ENCODE results near the gene ILF2. TPM values are rescaled to one million over a fixed set of nuclear protein-coding genes. Genes with fewer than 3 reads are reported as not detected.
A peak's percentile ranks its signal among the peaks of the same experiment; 100 is the strongest.

Gene ILF2
- total and polyA plus RNA-seq, 4 donors: 46.7 to 133 (median 111) TPM

DNA sequence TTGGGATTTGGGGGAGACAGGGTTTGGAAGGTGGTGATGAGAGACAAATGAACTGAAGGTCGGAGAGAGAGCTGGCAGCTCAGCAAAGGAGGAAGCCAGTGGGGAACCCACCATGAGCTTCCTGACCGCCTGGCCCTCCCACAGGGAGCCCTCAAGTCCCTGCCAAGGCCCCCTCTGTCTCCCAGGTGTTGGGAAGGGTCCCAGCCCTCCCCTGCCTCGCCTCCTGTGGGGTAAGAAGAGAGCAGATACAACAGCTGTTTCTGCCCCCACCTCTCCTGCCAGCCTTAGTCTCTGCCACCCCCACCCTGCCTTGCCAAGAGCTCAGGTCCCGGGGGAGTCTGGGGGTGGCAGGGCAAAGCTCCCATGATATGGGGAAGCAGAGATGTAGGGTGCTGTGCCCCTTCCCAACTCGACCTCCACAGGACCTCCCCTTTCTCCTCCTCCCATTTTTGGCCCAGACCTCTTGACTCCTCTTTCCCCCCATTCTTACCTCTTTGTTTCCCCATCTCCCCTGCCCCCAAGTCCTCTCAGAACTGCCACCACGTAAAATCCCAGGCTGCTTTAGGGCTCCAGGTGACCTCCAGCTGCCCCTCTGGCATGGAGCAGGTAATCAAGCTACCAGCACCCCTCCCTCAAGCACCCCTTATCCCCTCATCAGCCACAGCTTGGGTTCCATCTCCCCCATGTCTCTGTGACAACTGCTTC, 42.0 kb downstream of the ILF2 start:
- DNase-seq (no peak), ATAC-seq (ENCODE audit: insufficient read depth, low FRiP score) (no peak)
- Histone ChIP-seq H3K9ac (ENCODE audit: insufficient read depth in 1 of 2, low read length in 2 of 2) (no peak overlapping the region), H3K27ac (ENCODE audit: low read depth in 1 of 2, low read length in 1 of 2) (peak overlapping the region in 1 of 2 donors; percentile 21), H3K4me1 (ENCODE audit: control insufficient read depth in 5 of 5, insufficient read depth in 5 of 5, low read length in 5 of 5) (peaks cover 9 to 33% (median 21%) of the 10 kb centered on the region in 5 donors), H3K9me3 (ENCODE audit: control insufficient read depth in 4 of 4, insufficient read depth in 3 of 4, low read length in 3 of 4) (no peaks in the 10 kb centered on the region), H3K36me3 (ENCODE audit: control insufficient read depth in 4 of 4, insufficient read depth in 4 of 4, low read length in 4 of 4) (peaks cover 0 to 4% (median 1%) of the 10 kb centered on the region in 4 donors), H3K4me3 (no peak overlapping the region), H3K27me3 (ENCODE audit: control insufficient read depth in 3 of 3, insufficient read depth in 3 of 3, low read length in 2 of 3) (no peaks in the 10 kb centered on the region)
- TF ChIP-seq, protein P1, sequence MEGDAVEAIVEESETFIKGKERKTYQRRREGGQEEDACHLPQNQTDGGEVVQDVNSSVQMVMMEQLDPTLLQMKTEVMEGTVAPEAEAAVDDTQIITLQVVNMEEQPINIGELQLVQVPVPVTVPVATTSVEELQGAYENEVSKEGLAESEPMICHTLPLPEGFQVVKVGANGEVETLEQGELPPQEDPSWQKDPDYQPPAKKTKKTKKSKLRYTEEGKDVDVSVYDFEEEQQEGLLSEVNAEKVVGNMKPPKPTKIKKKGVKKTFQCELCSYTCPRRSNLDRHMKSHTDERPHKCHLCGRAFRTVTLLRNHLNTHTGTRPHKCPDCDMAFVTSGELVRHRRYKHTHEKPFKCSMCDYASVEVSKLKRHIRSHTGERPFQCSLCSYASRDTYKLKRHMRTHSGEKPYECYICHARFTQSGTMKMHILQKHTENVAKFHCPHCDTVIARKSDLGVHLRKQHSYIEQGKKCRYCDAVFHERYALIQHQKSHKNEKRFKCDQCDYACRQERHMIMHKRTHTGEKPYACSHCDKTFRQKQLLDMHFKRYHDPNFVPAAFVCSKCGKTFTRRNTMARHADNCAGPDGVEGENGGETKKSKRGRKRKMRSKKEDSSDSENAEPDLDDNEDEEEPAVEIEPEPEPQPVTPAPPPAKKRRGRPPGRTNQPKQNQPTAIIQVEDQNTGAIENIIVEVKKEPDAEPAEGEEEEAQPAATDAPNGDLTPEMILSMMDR (IDR thresholded peaks at IDR 0.05; ENCODE audit: control extremely low read depth, extremely low read depth): no peak
- WGBS, 2 donors: 75 to 77% methylated on average over 6 of the region's 6 CpGs

DNA sequence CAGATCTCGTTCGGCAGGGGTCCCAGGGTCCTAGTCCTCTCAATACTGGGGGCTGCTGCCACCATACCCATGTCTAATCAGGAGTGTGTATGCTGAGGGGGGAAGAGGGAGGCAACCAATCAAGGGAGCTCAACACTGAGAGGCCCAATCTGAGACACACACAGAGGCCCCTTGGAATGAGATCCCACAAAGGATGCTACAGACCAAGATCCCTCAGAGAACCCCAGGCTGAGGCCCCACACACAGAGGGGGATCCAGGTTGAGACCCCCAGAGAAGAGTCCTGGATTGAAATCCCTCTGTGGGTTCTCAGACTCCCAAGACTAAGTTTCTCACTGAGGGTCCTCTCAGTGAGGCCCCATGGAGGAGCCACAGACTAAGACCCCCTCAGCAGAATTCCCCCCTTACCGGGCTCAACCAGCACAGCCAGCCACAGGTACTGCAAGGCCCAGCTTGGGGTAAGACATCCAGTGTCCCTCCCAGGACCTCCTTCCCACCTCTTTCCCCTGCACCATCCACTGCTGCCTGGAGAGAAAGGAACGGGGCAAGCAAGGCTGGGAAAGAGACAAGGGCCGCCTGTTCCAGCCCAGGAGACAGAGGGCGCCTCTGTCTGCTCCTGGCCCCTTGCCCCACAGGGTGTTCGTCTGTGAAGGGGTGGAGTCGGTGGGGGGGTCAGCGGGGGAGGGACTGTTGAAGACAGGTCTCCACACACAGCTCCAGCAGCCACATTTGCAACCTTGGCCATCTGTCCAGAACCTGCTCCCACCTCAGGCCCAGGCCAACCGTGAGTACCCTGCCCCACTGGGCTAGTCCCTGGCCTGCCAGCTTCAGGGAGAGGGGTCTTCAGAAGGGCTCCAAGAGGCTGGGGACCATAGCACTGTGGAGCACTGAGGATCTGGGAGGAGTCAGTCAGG, 42.8 kb downstream of the ILF2 start, which contains the start of gene S100A1:
Gene S100A1 (plus strand): TSS at position 720 of the 912 bp plus-strand sequence. CDS start 2,088 bp downstream, outside the sequence.
- peak within 1 kb of the TSS; percentile 17 for H3K4me3 ChIP-seq
- peak within 1 kb of the TSS; percentile 7 to 93 for H3K9ac ChIP-seq (ENCODE audit: insufficient read depth in 1 of 2, low read length in 2 of 2)
- H3K4me1 ChIP-seq (ENCODE audit: control insufficient read depth in 5 of 5, insufficient read depth in 5 of 5, low read length in 5 of 5): peaks cover 9 to 33% (median 21%) of the 10 kb centered on the region in 5 donors
- 64 to 77% methylated on average over 10 of the region's 10 CpGs for WGBS, 2 donors
- ATAC-seq (ENCODE audit: insufficient read depth, low FRiP score): no peak
- TF ChIP-seq, protein P1 (IDR thresholded peaks at IDR 0.05; ENCODE audit: control extremely low read depth, extremely low read depth): no peak
- no peaks in the 10 kb centered on the region for H3K27me3 ChIP-seq (ENCODE audit: control insufficient read depth in 3 of 3, insufficient read depth in 3 of 3, low read length in 2 of 3)
- peaks cover 0 to 4% (median 1%) of the 10 kb centered on the region in 4 donors for H3K36me3 ChIP-seq (ENCODE audit: control insufficient read depth in 4 of 4, insufficient read depth in 4 of 4, low read length in 4 of 4)
- H3K27ac ChIP-seq (ENCODE audit: low read depth in 1 of 2, low read length in 1 of 2): peak within 1 kb of the TSS; percentile 88 to 95
- DNase-seq: no peak
- no peaks in the 10 kb centered on the region for H3K9me3 ChIP-seq (ENCODE audit: control insufficient read depth in 4 of 4, insufficient read depth in 3 of 4, low read length in 3 of 4)

DNA sequence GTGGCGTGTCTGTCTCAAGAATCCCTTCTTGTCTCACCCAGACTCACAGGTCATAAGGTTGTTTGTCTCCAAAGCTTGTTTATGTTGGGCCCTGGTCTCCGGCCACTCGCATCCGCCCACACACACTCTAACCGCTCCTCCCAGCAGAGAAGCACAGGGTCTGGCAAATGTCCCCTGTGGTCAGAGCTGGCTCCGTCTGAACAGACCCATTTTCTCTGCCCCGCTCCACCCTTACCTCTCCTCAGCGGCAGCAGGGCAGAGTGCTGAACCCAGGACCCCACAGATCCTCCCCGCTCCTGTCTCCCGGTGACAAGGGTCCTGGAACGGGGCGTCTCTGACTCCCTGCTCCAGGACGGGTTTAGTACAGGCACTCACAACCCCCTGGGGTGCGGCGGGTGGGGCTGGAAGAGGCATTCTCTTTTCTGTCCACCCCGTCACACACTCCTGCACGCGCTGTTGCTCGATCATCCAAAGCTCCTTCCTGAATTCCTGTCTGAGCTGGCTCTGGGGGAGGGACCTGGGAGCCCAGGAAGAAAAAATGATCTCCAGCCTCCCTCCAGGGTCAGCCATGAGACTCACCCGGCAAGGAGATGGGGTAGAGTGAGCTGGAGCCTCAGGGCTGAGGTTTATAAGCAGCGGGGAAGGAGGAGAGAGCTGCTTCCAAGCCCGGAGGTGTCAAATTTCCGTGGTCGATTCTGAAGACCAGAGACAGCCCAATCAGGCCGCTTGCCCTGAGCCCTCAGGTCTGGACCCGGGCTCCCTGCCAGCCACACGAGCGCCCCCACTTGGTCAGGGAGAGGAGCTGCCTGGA, 43.7 kb downstream of the ILF2 start, which contains the start of gene S100A13:
Gene S100A13 (minus strand): TSS at position 602 of the 811 bp plus-strand sequence. CDS start 1,033 bp downstream, outside the sequence.
- Histone ChIP-seq H3K27ac (ENCODE audit: low read depth in 1 of 2, low read length in 1 of 2) (peak within 1 kb of the TSS; percentile 88 to 95), H3K4me3 (peak within 1 kb of the TSS; percentile 49), H3K27me3 (ENCODE audit: control insufficient read depth in 3 of 3, insufficient read depth in 3 of 3, low read length in 2 of 3) (no peaks in the 10 kb centered on the region), H3K4me1 (ENCODE audit: control insufficient read depth in 5 of 5, insufficient read depth in 5 of 5, low read length in 5 of 5) (peaks cover 9 to 33% (median 21%) of the 10 kb centered on the region in 5 donors), H3K9ac (ENCODE audit: insufficient read depth in 1 of 2, low read length in 2 of 2) (peak within 1 kb of the TSS; percentile 7 to 93), H3K9me3 (ENCODE audit: control insufficient read depth in 4 of 4, insufficient read depth in 3 of 4, low read length in 3 of 4) (no peaks in the 10 kb centered on the region), H3K36me3 (ENCODE audit: control insufficient read depth in 4 of 4, insufficient read depth in 4 of 4, low read length in 4 of 4) (peaks cover 0 to 9% (median 1%) of the 10 kb centered on the region in 4 donors)
- DNase-seq: peak; percentile 90 to 95 (median 91)
- WGBS, 2 donors: 9 to 47% methylated on average over 28 of the region's 28 CpGs
- ATAC-seq (ENCODE audit: insufficient read depth, low FRiP score): peak; percentile 76
- TF ChIP-seq, protein P1 (IDR thresholded peaks at IDR 0.05; ENCODE audit: control extremely low read depth, extremely low read depth): no peak
